Thyroid gland (tissue), 4 donors: ENCODE measurements around the gene ADAMTS15.

Experiments used
- POLR2A ChIP-seq, 2 donors: fragments of 450-650 bp; IDR thresholded peaks; one replicate each; pipeline ENCODE4 v1.6.1; 2017; ENCODE audit warnings: antibody characterized with exemption in 2 of 2, mild to moderate bottlenecking in 2 of 2, moderate library complexity in 1 of 2
- TF ChIP-seq, protein P1 (sequence below), 6 experiments: fragments of 200-600 bp in 3 of 6; fragments of 450-650 bp in 3 of 6; sonication (generic) in 3 of 6; IDR thresholded peaks; one replicate each; pipeline ENCODE4 v1.5.1; 2016 to 2019; ENCODE audit warnings: antibody characterized with exemption in 6 of 6, mild to moderate bottlenecking in 2 of 6, inconsistent platforms in 1 of 6, moderate library complexity in 1 of 6

DNA sequence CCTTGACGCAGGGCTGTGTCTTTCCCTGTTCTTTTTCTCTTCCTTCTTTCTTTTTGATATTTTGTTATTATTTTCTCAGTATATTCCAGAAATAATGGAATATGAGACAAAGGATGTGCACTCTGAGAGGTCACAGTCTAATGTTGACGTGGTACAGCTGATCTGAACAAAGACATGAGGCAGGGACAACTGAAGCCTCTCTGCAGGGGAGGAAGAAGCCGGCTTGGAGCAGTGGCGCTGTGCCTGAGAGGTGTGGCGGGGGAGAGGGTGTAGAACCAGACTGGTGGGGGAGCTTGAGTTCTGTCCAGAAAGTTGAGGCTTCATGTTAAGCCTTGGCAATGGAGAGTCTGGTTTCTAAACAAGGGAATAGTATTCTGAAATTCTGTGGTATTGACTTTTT, 34.7 kb downstream of the ADAMTS15 start:
- TF ChIP-seq, protein P1, sequence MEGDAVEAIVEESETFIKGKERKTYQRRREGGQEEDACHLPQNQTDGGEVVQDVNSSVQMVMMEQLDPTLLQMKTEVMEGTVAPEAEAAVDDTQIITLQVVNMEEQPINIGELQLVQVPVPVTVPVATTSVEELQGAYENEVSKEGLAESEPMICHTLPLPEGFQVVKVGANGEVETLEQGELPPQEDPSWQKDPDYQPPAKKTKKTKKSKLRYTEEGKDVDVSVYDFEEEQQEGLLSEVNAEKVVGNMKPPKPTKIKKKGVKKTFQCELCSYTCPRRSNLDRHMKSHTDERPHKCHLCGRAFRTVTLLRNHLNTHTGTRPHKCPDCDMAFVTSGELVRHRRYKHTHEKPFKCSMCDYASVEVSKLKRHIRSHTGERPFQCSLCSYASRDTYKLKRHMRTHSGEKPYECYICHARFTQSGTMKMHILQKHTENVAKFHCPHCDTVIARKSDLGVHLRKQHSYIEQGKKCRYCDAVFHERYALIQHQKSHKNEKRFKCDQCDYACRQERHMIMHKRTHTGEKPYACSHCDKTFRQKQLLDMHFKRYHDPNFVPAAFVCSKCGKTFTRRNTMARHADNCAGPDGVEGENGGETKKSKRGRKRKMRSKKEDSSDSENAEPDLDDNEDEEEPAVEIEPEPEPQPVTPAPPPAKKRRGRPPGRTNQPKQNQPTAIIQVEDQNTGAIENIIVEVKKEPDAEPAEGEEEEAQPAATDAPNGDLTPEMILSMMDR (IDR thresholded peaks at IDR 0.05): no peak
- TF ChIP-seq POLR2A (IDR thresholded peaks at IDR 0.05): no peak
